GM21528 (cell line): Measurements from ENCODE around the gene ZIC2.

Source experiments
- ATAC-seq: cut with Tn5 transposase; IDR thresholded peaks from one replicate; pipeline ENCODE4 v1.9.1; 2021; ENCODE audit warnings: mild to moderate bottlenecking, moderate library complexity; ENCODE audit not compliant: unreplicated experiment, low FRiP score

Gene ZIC2

GRCh38 chr13:99959127-99959539, 22.5 kb upstream of the ZIC2 start:
- no peak for ATAC-seq

DNA sequence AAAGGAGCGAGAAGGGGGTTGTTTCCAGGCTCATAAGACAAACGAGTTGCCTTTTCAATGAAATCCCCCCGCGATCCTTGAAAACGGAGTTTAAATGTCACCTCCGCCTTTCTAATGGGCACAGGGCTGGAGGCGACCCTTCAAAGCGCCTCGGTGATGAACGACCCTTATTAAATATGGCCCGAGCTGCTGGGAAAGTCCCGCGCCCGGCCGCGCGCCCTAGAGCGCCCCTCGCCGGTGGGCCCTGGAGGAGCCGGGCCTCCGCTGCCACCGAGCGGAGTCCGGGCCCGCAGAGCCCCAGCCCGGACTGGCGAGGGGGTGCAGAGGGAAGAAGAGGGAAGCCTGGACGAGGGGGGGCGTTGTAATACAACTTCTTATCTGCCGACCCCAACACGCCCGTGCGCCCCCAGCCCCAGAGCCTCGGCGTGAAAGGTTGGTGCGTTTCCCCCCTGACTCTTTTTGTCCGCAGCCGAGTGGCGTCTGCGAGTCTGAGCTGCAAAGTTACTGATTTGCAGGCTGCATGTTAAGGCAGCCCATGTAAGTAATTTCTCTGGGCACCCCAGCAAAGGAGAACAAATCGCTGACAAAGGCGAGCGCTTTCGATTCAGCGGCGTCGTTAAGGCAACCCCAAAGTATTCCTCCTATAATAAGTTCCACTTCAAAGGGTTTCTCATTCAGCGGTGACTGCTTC, 21.9 kb upstream of the ZIC2 start:
- ATAC-seq = no peak

GRCh38 chr13:99960663-99961311, 20.8 kb upstream of the ZIC2 start:
- ATAC-seq = no peak

- ATAC-seq = no peak
Measured at GRCh38 chr13:99961636-99962035, 19.9 kb upstream of the ZIC2 start.

GRCh38 chr13:99962242-99962641, 19.3 kb upstream of the ZIC2 start:
- no peak for ATAC-seq

DNA sequence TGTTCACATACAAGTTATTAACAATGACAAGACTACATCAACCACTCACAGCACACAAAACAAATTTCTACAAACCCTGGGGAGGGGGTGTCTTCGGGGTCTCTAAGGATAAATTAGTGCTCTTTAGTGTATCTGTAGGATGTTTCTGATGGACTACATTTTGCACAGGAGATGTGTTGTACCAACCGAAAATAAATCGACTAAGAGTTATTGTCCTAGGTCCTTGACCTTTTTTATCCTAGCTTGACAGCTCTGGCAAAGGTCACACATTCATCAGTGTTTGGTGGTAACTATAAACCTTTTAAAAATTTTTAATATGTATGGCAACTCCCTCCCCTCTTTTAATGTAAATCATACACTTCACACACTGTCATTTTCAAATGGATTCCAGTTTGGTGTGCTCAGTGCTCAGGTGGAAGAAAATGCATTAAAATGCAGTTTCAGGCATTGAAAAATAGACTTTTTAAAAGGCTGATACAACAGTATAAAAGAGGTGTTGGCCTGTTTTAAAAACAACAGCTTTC, 17.7 kb upstream of the ZIC2 start:
- no peak for ATAC-seq

DNA sequence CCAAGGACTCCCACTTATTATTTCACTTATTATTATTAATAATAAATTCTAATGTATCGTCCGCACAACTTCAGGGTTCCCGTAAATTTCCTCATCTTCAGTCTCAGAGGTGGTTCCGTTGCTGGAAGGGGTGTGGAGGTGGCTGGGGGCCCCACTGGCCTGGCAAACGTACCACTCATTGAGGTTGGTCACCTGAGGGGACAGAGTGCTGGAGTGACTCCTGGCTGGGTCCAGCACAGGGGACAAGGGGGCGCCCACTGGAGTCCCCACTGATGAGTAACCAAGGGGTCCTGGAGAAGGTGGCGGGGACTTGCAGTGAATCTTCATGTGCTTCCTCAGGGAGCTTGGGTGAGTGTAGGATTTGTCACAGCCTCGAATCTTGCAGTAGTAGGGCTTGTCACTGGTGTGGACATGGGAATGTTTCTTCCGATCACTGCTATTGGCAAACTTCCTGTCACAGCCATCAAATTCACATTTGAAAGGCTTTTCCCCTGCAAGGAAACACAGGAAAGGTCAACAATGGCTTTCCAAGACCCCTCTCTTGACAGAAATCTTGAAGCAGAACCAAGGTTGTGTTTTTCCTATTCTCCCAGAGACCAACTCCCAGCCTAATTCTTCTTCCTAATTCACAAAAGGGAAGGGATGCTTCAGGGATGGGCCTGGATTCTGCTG, 16.1 kb upstream of the ZIC2 start:
- no peak for ATAC-seq

- ATAC-seq = no peak
Measured at GRCh38 chr13:99966064-99966805, 15.3 kb upstream of the ZIC2 start.

GRCh38 chr13:99967498-99967868, 14.1 kb upstream of the ZIC2 start:
- no peak for ATAC-seq

GRCh38 chr13:99967869-99968520, 13.6 kb upstream of the ZIC2 start:
- no peak for ATAC-seq

DNA sequence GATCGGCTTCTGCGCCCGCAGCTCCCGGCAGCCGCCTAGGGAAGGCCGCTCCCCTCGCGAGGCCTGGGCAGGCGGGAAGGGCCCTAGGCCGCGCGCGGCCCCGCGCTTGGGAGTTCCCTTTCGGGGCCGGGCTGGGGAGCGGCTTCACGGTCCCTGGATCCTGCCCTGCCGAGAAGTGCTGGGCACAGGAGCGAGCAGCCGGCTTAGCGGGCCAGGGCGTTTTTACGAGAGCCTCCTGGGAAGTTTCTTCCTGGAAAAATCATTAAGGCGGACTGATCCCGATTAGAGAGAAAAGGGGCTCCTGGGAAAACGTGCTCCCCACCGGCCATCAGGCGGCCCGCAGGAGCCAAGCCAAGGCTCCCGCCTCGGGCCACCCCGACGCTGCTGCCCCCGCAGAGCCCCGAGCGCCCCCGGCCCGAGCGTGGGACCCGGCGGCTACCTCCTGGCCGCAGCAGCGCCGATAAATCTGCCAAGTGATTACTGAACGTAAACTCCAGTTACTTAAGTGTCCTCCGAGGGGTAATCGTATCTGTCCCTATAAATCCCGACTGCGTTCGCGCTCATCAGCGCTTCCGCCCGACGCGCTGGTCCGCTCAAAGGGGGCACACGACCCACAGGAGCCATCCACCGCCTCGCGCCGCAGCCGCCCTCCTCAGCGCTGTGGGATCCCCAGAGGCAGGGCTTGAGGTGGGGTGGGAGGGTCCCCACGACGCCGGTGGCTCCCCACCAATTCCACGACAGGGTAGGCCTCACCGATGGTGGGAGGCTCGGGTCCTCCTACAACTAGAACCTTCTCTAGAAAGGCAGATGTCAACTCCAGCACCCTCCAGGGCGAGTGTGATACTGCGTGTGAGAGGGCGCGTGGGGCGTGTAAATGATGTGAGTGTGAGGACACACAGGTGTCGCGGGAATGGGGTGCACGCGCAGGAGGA, 12.8 kb upstream of the ZIC2 start:
- ATAC-seq = no peak

DNA sequence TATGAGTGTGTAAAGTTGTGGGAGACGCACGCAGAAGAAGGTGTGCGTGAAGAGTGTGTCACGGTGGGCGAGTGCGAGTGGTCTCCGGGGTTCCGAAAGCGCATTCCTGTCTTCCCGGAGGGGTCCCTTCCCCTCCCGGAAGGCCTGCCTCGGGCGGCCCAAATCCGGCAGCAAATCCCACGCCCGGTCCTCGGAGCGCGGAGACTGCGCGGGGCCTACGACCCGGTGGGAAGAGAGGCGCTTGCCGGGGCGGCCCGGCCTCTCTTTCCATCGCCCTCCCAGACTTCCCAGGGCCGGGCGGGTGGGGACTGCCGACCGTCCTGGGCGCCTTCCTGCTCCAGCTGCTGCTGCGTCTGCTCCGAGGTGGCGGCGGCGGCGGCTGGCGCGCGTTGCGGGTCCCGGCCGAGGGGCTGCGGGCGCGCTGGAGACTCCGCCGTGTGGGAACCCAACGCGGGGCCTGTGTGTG, 12.1 kb upstream of the ZIC2 start:
- no peak for ATAC-seq

DNA sequence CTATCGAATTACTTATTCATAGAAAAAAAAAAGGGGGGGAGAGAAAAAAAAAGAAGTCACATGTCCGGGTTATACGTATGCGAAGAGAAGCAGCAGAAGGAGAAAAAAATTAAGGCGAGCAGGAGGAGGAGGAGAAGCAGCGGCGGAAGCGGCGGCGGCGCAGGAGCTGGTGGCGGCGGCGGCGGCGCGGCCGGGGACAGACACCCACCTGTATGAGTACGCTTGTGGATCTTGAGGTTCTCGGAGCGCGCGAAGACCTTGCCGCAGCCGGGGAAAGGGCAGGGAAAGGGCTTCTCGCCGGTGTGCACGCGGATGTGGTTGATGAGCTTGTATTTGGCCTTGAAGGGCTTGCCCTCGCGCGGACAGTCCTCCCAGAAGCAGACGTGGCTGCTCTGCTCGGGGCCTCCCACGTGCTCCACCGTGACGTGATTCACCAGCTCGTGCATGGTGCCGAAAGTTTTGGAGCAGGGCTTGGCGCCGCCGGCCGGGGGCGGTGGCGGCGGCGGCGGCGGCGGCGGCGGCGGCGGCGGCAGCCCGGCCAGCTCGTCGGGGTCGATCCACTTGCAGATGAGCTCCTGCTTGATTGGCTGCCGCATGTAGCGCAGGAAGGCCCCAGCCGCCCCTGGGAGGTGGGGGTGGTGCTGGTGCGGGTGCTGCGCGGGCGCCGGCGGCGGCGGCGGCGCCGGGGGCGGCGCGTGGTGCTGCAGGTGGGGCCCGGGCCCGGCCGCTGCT, 11.5 kb upstream of the ZIC2 start:
- ATAC-seq = no peak

DNA sequence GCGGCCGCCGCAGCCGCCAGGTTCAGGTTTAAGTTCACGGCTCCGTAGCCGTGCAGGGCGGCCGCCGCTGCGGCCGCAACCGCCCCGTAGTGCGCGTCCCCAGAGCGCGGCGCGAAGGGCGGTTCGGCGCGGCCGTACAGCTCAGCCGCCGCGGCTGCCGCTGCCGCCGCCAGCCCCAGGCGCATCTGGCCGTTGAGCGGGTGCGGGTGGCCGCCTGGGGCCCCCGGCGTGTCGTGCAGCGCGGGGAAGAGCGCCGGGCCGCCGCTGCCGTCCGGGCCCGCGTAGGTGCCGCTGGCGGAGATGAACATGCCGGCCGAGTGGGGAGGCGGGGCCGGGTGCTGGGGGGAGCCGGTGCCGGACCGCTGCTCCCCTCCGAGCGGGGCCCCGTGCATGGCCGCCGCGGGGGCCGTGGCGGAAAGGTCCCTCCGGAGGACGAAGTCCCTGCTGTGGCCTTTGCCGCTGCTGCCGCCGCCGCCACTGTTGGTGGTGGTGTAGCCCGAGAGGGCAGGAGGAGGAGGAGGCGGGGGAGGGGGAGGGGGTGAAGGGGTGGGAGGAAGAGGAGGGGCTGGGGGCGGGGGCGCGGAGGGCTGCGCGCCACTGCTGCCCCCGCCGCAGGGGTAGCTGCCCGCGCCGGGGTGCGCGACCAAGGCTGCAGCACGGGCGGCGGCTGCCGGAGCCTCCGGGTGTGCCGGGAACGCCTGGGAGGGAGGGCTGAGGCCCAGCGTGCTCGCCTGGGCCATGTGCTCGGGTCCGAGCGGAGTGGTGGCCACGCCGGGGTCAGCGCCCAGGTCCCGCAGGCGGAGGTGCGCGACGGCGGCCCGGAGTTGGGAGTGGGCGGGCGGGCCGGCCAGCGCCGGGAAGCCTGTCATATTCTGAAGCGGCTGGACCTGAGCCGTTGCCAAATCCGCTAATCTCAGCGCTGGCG, 10.7 kb upstream of the ZIC2 start:
- ATAC-seq = no peak

DNA sequence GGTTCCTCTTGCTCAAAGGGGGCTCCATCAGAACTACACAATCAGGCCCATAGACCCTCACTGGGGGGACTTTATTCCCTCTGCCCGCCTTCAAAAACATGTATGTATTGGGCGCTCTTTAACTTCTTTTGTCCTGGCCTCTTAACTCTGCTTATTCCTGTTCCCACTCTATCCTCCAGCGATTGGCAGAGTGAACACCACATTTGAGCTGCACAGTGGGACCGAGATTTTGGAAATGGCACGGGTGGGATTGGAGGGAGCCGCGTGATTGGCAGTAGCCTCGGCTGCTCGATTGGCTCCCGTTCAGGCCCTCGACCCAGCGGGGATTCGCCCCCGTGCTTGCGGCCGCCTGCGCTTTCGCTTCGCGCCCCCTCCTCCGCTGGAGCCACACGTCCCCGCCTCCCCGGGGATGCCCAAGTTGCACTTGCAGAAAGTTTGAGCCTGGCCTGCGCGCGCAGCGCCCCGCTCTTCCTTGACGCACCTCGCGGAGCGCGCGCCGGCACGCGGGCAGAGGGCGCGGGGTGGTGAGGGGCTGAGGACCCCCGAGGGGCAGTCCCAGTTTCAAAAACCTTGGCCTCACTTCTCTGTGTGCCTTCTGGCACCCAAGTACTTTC, 9.9 kb upstream of the ZIC2 start, which contains the start of gene ZIC5:
TSS of gene ZIC5 (minus strand) at position 192 of the 614 bp plus-strand sequence. CDS start at position 28, 164 bp downstream.
- ATAC-seq = no peak

GRCh38 chr13:99972190-99972731, 9.3 kb upstream of the ZIC2 start:
- ATAC-seq = no peak
